GM21390 (cell line): ENCODE results near the gene MCRS1.

Source experiments
- ATAC-seq: cut with Tn5 transposase; IDR thresholded peaks from one replicate; pipeline ENCODE4 v1.9.1; 2021; ENCODE audit not compliant: unreplicated experiment

Gene MCRS1

GRCh38 chr12:49583366-49584094 lies 15.6 kb upstream of the MCRS1 start:
- no peak for ATAC-seq

- ATAC-seq: no peak
Measured at GRCh38 chr12:49582850-49583249, 14.9 kb upstream of the MCRS1 start.

GRCh38 chr12:49582201-49582600 lies 14.3 kb upstream of the MCRS1 start:
- no peak for ATAC-seq

GRCh38 chr12:49580572-49581535 lies 12.9 kb upstream of the MCRS1 start:
- ATAC-seq: peak; percentile 54

- no peak for ATAC-seq
Measured at GRCh38 chr12:49578471-49579112, 10.7 kb upstream of the MCRS1 start.

- ATAC-seq: no peak
Measured at GRCh38 chr12:49577589-49578315, 9.8 kb upstream of the MCRS1 start.

GRCh38 chr12:49568442-49569162 lies 660 bp upstream of the MCRS1 start:
- ATAC-seq: peak; percentile 25

GRCh38 chr12:49567302-49567610 lies 686 bp downstream of the MCRS1 start:
- ATAC-seq: peak; percentile 12

GRCh38 chr12:49566361-49566760 lies 1.6 kb downstream of the MCRS1 start:
- no peak for ATAC-seq

GRCh38 chr12:49565406-49566265 lies 2.3 kb downstream of the MCRS1 start:
- ATAC-seq: no peak

GRCh38 chr12:49564686-49565405 lies 3.1 kb downstream of the MCRS1 start:
- no peak for ATAC-seq

- no peak for ATAC-seq
Measured at GRCh38 chr12:49563951-49564685, 3.8 kb downstream of the MCRS1 start.

GRCh38 chr12:49562831-49563230 lies 5.1 kb downstream of the MCRS1 start:
- no peak for ATAC-seq

GRCh38 chr12:49562233-49562632 lies 5.7 kb downstream of the MCRS1 start:
- ATAC-seq: no peak

- no peak for ATAC-seq
Measured at GRCh38 chr12:49560695-49561094, 7.2 kb downstream of the MCRS1 start.

GRCh38 chr12:49559011-49559675 lies 8.8 kb downstream of the MCRS1 start:
- ATAC-seq: no peak

GRCh38 chr12:49558526-49558925 lies 9.4 kb downstream of the MCRS1 start:
- no peak for ATAC-seq

- ATAC-seq: no peak
Measured at GRCh38 chr12:49557917-49558215, 10.1 kb downstream of the MCRS1 start.
